Sciatic nerve (tissue), 2 donors: ENCODE results near the gene ALDH1A3. TPM values are rescaled to one million over a fixed set of nuclear protein-coding genes. Genes with fewer than 3 reads are reported as not detected.
A peak's percentile ranks its signal among the peaks of the same experiment; 100 is the strongest.
"Not testable (repeated sequence)": the region's sequence is repeated elsewhere in the genome, so short reads cannot be mapped to it uniquely, and the experiment has no call there.

Experiments used
- ATAC-seq: fragments of 200-7000 bp; cut with Tn5 transposase; one replicate; pipeline ENCODE4 v1.9.1; 2020; ENCODE audit warnings: mild to moderate bottlenecking, moderate library complexity
- DNase-seq: peaks from one replicate; pipeline ENCODE4 v3.0.0-alpha.2; 2020; ENCODE audit warnings: low spot score
- intact Hi-C: fragments of 100-400 bp; cut with DNase I; formaldehyde crosslinking; loops from one replicate; pipeline ENCODE4 v1.14.2; 2022
- total RNA-seq: library from RNA; stranded (reverse); fragmentation: NEBNext Ultra II Directional; extraction: Animal tissue kit (Norgen Biotek cat#: 25700); gene quantifications from one replicate; pipeline ENCODE4 v1.2.1, GENCODE V29; 2021
- donor health status: DM: no; HTN: no; CAD: no.
- donor health status: DM: no; HTN: no; CAD: no.

ALDH1A3 gene
- total RNA-seq: 48.3 TPM

DNA sequence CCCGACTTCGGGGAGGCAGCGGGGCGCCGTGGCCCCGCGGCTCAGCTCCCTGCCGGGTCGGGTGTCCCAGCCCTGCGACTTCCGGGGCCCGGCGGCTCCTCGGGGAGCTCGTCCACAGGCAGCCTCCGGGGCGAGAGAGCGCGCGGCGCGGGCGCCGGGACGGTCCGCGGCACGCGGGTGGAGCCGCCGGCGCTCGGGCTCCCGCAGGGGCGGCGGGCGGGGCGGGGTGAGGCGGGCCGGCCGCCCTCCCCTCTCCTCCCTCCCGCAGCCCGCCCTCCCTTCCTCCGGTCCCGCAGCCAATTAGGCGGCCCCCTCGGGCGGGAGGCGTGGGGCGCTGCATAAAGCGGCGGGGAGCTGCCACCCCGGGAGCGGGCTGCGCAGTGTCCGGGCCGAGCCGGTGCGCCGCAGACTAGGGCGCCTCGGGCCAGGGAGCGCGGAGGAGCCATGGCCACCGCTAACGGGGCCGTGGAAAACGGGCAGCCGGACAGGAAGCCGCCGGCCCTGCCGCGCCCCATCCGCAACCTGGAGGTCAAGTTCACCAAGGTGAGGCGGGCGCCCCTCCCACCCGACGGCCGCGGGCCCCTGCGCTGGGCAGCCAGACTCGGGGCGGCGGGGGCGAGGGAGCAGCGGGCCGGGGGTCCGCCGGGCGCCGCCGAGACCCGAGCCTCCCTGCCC, at the start of gene ALDH1A3:
ALDH1A3 (plus strand) TSS at position 368 of the 675 bp plus-strand sequence; CDS start at position 445, 77 bp downstream.
- intact Hi-C loops: loop anchor here (10.0 kb wide), 1 partner anchor 245 kb away; no protein-coding TSS in a partner anchor
- DNase-seq (peak; percentile 78), ATAC-seq (peak; percentile 84)

DNA sequence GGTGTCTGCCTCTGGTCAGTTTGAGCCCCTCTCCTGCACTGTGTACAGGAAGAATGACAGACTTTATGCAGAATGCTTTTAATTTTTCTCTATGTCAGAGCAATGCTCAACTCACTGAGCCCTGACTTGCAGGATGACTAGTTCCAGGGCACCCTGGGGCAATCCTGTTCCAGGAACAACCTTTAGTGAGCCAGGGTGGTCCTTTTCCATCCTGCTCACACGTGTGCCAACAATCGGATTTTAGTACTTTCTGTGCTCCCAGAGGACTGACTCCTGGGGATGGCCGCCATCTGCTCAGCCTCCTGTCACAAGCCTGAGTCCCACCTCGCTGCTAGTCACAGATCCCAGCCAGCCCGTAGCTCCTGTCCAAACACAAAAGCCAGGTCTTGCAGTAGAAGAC, 48.2 kb upstream of the ALDH1A3 start:
- no peak for ATAC-seq
- no peak for DNase-seq
- intact Hi-C loops: no loop called here

DNA sequence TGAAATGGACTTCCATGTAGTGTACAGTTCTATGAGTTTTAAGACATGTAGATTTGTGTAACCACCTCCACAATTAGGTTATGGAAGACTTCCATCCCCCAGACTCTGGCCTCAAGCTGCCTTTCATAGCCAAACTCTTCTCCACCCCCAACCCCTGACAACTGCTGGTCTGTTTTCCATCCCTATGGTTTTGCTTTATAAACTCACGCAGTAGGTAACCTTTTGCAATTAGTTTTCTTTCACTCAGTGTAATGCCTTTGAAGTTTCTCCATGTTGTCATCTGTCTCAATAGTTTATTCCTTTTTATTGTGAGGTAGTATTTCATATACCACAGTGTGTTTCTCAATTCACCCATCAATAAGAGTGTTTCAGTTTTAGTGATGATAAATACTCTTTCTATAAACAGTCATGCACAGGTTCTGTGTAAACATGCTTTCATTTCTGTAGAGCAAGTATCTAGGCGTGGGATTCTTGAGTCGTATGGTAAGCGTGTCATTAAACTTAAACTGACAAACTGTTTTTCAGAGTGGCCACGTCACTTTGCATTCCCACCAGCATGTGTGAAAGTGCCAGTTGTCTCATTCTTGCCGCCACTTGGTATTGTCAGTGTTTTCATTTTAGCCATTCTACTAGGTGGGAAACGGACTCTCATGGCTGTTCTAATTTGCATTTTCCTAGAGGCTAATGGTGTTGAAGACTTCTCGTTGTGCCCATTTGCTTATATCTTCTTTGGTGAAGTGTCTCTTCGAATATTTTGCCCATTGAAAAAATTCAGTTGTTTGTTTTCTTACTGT, 47.3 kb upstream of the ALDH1A3 start:
- intact Hi-C loops: no loop called here
- ATAC-seq: no peak
- no peak for DNase-seq

DNA sequence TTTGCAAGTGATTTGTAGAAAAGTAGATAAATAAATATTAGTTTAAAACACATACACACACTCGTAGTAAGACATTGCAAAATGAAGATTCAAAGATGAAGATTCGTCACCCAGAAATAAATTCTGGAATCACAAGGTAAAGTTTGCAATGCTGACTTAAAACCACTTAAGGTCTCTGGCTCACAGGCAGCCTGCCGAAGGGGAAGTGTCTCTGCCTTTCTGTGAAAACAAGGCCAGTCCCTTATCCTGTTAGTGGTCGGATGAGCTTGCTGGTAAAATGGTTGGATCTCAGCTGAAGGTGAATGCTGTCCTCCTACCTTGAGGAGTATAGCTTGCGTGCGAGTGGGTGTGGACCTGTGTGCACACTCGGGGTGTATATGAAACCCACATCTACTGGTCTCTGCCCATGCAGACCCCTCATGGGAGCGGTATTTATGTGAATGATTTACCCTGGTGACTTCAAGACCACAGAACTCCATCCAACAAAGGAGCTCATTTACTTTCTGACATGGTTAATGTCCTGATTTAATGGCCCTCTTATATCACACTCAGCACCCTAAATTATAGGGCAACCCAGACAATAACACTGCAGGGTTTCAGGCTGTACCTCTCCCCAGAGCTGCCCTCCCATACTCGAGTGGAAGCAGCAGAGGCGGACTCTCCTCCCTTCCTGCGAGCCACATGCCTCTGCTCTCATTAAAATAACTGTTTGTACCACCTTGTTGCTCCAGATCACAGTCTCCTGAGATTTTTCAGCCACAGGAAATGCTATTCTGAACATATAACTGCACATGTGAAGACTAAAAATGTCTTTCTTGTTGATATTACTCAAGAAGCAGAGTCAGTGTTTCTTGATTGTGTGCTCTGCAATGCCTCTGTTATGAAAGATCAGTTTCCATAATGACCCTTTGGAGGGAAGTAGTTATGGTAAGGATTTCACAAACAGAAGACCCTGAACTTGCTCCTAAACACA, 45.9 kb upstream of the ALDH1A3 start:
- intact Hi-C loops: no loop called here

DNA sequence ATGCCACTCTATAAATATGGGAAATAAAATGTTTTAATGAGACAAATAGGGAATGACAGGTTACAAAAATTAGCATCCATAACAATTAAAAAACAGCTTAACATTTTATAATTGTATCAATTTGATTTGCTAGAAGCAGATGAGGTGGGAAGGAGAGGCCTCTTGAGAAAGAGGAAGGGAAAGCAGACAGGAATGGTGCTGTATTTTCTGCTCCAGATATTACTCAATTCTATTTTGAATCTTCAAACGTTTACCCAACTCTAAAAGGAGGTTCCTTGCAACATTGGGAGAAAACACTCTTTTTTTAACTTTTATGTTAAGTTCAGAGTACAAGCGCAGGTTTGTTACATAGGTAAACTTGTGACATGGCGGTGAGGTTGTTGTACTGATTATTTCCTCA, 44.9 kb upstream of the ALDH1A3 start:
- intact Hi-C loops: no loop called here
- ATAC-seq: no peak
- no peak for DNase-seq

More for the DNA sequence above, 45.9 kb upstream of the ALDH1A3 start:
- ATAC-seq: no peak
- no peak for DNase-seq

DNA sequence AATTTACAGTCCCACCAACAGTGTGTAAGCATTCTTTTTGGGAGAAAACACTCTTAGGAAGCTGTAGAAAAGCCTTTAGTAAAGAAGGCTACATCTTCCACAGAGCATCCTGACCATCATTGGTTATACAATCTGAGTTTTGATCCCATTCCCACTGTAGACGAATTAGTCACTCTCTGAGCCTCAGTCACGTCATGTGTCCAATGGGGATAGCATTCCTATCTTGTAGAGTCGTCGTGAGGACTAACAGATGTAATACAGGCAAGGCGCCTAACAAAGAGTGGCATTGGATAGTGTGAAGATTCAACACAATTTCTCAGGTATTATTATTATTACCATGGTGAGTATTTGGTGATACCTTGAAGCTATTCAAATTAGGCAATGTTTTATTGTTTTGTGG, 44.0 kb upstream of the ALDH1A3 start:
- intact Hi-C loops: no loop called here
- DNase-seq (no peak), ATAC-seq (no peak)

DNA sequence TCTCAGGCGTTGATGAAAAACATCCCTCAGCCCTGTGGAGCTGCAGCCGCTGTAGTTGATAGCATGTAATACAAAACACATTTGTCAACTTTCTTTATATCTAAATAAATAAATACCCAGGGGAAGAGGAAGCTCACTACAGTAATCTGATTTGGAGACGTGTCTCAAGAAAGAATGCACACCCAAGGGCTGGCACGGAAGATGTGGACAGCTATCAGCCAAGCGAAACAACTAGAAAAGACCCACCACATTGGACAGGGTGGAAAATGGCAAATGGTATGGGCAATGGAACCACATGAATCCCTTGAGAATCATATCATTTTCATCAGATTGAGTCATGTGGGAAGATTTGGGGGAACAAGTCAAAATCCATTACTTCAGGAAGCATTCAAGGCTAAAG, 43.1 kb upstream of the ALDH1A3 start:
- DNase-seq (no peak), ATAC-seq (no peak)
- intact Hi-C loops: no loop called here

DNA sequence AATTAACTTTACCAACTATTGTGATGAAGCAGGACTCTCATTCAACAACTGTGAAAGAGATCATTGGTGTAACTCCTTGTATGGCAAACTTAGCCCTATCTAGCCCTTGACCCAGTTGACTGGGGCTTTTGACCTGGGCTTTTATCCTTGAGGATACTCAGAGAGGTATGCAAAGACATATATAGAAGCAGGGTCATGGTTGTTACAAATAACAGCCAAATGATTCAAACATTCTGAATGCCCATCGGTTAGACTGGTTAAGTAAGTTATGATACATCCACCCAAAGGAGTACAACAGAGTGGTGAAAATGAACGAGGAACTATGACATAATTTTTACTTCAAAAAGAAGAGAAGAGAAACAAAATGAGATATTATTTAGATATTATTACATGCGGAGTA, 38.2 kb upstream of the ALDH1A3 start:
- no peak for DNase-seq
- no peak for ATAC-seq
- intact Hi-C loops: no loop called here

DNA sequence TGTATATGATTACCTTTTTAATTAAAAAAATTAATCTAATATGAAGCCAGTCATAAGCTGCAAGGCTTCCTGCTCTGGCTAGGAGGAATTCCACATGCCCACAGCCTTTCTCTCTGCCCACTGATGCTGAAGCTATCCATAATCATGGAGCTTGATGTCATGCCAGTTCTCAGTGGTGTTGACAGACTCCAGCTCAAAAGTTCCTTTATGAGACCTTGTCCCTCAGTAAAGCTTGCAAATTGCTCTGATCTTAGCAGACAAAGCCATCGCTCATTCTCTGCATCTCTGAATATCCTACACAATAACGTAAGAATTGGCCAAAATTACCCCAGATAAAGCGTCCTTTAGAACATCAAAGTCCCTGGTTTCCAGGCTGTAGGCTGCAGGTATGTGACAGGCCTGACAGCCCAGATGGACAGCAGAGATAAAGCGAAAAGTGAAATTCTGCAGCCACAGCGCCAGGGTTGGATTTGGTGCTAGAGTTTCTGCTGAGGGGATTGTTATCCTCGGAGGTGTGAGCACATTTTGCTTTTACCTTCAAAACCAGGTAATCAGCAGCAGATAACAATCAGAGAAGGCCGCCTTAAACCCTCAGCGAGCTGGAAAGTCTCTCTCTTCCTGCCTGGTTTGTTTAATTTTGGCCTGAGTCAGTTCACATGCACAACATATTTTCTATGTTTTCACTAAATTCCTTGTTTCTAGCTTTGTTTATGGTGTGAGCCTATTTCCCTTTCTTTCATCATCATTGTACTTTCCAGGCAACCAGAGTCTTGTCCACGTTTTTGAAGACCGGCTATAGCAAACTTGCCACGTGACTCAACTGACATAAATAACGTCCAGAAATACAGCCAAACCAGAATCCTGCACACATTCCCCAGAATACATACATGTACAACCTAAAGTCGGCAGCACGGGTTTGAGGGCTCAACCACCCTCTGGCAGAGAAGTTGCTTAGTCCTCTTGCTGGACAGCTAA, 36.6 kb upstream of the ALDH1A3 start:
- no peak for DNase-seq
- intact Hi-C loops: no loop called here
- no peak for ATAC-seq

DNA sequence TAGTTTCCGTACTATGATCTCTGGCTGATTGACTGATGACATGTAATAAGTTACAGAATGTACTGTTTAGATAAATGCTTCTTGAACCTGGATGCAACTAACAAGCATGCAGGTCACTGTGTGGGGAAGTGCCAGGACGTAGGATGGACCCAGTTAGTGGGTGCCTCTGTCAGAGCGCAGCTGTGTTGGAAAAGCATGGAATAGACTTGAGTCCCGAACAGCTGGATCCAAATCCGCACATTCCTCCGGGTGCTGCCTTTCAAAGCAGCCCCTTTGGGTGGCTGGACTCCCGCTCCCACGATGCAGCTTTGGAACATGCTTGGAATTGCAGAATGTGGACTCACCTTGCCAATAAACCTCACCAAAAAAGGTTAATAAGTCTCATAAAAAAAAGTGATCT, 35.5 kb upstream of the ALDH1A3 start:
- DNase-seq (no peak), ATAC-seq (no peak)
- intact Hi-C loops: no loop called here

DNA sequence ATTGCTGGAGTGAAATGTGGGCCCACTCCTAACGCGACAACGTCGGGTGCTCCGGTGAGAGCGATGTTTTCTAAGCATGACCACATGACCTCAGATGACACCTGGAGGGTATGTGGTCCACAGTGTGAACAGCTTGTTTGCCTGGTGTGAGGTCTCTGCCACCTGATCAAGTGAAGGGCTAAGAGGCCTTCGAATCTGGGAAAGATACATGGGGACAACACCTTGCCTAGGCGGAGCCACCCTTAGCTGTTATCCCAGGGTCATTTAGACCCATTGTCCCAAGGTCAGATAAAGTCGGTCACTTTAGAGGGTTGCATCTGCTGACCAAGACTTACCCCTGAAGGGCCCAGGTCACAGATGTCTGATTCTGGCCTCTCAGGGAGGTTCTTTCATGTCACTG, 34.9 kb upstream of the ALDH1A3 start:
- ATAC-seq: no peak
- intact Hi-C loops: no loop called here
- no peak for DNase-seq

DNA sequence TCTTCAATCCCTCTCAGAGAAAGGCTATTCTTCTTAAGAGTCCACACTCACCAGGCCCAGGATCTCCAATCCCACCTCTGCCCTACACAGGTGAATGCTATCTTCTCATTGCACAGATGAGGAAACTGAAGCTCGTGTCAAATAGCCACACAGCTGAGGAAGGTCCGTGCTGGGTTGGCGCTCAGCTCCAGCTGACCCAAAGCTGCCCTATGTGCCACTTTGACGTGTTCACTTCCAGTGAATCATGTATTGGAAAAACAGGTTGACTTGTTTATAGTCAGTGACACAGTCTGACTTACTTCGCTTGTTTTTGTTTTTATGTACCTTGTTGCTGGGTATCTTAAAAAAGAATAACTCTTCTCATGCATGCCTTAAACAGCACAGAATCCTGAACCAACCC, 32.4 kb upstream of the ALDH1A3 start:
- DNase-seq (no peak), ATAC-seq (no peak)
- intact Hi-C loops: no loop called here

DNA sequence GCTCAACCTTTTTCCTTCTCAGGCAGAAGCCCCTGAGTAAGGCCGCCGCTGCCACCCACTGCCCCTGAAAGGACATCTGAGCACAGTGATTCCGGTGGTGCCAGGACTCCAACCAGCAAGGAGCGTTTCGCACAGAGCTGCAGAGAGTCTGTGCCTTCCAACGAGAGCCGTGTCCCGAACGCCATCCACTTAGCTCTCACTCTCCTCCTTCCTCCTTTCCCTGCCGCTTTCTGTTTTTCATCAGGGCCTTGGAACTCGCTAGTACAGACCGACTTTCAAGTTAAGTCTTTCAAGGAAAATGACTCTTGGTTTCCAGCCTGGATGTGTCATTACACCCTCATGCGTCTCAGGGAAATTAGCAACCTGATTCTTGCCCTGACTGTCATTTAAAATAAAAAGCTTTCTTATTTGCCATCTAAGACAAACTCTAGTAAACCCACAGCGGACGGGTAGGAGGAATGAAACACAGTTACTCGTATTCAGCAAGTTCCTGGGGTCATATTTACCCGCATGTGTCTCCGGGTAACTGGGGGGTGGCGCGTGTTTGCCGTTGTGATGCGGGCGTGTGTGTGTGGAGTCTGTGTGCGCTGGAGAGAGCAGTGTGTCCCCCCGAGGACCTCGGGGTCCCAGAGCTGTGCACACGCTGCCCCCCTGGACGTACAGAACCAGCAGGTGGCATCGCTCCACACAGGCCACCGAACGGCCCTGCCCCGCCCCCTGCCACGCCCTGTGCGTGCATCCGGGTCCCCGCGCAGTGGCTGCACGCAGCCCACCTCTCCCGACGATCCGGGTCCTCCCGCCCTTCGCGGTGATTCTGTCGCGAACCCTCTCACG, 30.4 kb upstream of the ALDH1A3 start:
- intact Hi-C loops: no loop called here
- DNase-seq (peak; percentile 72), ATAC-seq (peak; percentile 92)

DNA sequence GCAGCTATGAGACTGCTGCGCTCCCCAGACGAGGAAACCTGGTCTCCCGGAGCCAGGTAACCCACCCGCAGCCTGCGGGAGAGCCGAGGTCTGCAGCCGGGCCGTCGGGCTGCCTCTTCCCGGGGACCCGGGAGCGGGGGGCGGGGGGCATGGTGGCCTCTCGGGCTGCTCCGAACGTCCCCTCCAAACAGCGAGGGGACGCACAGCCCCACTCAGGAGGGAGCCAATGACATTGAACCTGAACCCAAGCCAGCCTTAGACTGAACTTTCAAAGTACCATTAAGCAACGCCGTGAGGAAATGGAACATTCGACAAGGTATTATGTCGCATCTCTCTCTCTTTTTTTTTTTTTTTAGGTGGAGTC, 29.8 kb upstream of the ALDH1A3 start:
- ATAC-seq (peak; percentile 9), DNase-seq (no peak)
- intact Hi-C loops: loop anchor here (5.0 kb wide), 1 partner anchor 68 kb away; no protein-coding TSS in a partner anchor

DNA sequence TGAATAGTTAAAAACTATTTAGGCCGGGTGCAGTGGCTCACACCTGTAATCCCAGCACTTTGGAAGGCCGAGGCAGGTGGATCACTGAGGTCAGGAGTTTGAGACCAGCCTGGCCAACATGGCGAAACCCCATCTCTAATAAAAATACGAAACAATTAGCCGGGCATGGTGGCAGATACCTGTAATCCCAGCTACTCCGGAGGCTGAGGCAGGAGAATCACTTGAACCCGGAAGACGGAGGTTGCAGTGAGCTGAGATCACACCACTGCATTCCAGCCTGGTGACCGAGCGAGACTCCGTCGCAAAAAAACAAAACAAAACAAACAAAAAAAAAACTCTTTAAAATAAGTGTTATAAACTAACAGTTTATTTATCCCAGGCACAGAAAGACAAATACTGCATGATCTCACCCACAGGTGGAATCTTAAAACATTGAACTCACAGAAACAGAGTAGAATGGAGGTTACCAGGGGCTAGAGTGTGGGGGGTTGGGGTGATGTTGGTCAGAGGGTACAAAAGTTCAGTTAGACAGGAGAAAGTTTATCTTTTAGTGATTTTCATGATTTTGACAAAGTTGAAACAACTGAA, 28.1 kb upstream of the ALDH1A3 start:
- intact Hi-C loops: loop anchor here (5.0 kb wide), 1 partner anchor 69 kb away; no protein-coding TSS in a partner anchor
- not testable (repeated sequence) for DNase-seq, ATAC-seq

DNA sequence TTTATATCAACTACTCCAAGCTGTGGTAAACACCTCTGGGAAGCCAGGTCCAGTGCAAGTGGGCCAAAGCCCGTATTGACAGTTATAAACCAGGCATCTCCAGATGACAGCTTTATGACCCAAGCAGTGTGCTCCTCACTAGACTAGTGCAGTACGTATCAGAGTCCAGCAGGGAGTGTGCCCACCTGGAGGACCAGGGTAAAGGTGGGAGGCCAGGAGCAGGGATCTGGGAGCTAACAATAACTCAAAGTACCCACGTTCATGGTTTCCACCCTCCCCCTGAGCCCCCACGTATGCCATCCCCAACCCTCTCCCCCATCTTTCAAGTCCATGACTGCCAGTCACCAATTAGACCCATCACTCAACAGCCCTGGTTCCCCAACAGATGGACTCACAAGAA, 27.0 kb upstream of the ALDH1A3 start:
- intact Hi-C loops: loop anchor here (5.0 kb wide), 1 partner anchor 70 kb away; no protein-coding TSS in a partner anchor

More for the DNA sequence above, 27.0 kb upstream of the ALDH1A3 start:
- ATAC-seq (no peak), DNase-seq (no peak)
